GM21576 (cell line): ENCODE results near the gene NACC1.

Experiments
- ATAC-seq: cut with Tn5 transposase; IDR thresholded peaks from one replicate; pipeline ENCODE4 v1.9.1; 2021; ENCODE audit warnings: mild to moderate bottlenecking, moderate library complexity; ENCODE audit not compliant: unreplicated experiment

NACC1 gene

DNA sequence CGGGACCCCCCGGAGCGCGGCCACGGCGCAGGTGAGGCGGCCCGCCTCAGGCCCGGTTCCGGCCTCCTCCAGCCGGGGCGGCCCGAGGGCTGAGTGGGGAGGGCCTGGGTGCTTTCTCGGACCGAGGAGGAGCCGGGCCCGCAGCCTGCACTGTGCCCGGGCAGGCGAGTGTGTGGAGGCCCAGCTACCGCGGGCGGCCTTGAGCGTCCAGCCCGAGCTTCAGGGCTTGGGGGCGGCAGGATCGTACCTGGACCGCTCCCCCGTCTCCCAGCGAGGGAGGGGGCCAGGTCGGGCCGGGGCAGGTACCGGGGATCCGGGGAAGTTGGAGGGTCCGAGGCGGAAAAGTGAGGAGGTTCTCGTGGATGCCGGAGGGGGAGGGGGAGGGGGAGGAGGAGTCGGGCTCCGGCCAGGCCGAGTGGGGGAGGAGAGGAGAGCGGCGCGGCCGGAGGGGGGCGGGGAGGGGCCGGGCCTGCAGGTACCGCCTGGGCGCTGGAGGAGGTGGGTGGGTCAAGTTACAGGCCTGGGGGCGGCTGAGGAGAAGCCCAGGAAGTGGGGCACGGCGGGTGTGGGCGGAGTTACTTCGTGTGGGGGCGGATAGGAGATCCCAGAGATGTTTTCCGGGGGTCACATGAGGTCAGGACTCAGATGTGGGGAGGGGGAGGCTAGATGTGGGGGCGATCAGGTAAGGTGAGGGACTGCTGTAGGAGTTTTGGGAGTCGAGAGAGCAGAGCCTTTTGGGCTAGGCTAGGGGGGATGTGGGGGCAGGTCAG lies 545 bp downstream of the NACC1 start:
- ATAC-seq = no peak

GRCh38 chr19:13119627-13120026 lies 1.6 kb downstream of the NACC1 start:
- ATAC-seq = no peak

GRCh38 chr19:13120031-13120430 lies 2.0 kb downstream of the NACC1 start:
- ATAC-seq = no peak

GRCh38 chr19:13120817-13121216 lies 2.8 kb downstream of the NACC1 start:
- no peak for ATAC-seq

GRCh38 chr19:13121551-13122274 lies 3.6 kb downstream of the NACC1 start:
- no peak for ATAC-seq

GRCh38 chr19:13122275-13122878 lies 4.3 kb downstream of the NACC1 start:
- no peak for ATAC-seq

GRCh38 chr19:13122980-13123957 lies 5.2 kb downstream of the NACC1 start:
- ATAC-seq = no peak

GRCh38 chr19:13127051-13127450 lies 9.0 kb downstream of the NACC1 start:
- no peak for ATAC-seq

GRCh38 chr19:13127811-13128575 lies 9.9 kb downstream of the NACC1 start:
- no peak for ATAC-seq

GRCh38 chr19:13128583-13128982 lies 10.5 kb downstream of the NACC1 start:
- no peak for ATAC-seq

DNA sequence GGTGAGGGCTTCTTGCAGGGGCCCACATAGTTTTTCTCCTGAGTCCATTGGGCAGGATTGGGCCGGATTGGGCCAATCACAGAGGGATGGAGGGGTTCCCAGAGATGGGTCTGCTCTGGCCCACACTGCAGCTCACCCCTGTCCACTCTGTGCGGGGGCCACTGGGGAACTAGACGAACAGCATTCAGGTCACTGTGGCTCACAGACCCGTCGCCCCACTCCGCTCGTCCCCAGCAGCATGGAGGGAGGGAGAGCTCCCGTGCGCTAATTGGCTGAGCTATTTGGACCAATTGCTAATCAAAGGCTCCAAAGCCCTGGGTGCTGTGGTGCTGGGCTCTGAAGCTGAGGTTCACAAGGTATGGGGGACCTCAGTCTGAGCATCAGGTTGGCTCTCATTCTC lies 11.3 kb downstream of the NACC1 start:
- no peak for ATAC-seq

- no peak for ATAC-seq
Measured at GRCh38 chr19:13130886-13131490, 12.9 kb downstream of the NACC1 start.

- ATAC-seq = no peak
Measured at GRCh38 chr19:13132471-13133180, 14.6 kb downstream of the NACC1 start.

DNA sequence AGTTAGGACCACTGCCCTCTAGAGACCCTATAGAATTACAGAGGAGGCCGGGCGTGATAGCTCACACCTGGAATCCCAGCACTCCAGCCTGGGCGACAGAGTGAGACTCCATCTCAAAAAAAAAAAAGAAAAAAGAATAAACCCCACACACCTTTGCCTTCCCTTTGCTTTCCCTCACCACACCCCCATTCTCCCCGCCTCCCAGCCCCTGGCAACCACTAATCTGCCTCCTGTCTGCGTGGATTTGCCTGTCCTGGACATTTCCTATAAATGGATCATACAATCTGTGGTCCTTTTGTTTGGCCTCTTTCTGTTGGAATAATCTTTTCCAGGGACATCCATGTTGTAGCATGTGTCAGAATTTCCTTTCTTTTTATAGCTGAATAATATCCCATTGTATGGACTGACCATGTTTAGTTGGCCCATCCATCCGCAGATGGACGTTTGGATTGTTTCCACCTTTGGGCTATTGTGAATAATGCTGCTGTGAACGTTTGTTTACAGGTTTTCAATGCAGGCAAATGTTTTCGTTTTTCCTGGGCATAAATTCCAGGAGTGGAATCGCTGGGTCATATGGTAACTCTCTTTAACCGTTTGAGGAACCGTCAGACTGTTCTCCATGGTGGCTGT lies 15.3 kb downstream of the NACC1 start:
- no peak for ATAC-seq

DNA sequence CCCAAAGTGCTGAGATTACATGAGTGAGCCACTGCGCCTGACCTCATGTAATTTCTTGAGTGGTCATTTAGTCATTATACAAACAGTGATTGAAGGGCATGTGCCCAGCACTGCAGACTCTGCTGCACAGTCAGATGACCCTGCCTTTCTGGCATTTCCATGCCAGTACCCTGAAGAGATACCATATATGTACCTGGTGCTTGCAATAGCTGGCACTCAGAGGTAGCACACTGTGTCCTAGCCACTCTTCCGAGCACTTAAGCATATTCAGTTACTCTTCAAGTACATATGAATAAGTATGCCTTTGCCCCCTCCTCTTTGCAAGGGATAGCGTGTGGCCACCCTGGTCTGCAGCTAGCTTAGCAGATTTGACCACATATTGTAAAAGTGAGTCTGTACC lies 16.6 kb downstream of the NACC1 start:
- ATAC-seq = no peak

DNA sequence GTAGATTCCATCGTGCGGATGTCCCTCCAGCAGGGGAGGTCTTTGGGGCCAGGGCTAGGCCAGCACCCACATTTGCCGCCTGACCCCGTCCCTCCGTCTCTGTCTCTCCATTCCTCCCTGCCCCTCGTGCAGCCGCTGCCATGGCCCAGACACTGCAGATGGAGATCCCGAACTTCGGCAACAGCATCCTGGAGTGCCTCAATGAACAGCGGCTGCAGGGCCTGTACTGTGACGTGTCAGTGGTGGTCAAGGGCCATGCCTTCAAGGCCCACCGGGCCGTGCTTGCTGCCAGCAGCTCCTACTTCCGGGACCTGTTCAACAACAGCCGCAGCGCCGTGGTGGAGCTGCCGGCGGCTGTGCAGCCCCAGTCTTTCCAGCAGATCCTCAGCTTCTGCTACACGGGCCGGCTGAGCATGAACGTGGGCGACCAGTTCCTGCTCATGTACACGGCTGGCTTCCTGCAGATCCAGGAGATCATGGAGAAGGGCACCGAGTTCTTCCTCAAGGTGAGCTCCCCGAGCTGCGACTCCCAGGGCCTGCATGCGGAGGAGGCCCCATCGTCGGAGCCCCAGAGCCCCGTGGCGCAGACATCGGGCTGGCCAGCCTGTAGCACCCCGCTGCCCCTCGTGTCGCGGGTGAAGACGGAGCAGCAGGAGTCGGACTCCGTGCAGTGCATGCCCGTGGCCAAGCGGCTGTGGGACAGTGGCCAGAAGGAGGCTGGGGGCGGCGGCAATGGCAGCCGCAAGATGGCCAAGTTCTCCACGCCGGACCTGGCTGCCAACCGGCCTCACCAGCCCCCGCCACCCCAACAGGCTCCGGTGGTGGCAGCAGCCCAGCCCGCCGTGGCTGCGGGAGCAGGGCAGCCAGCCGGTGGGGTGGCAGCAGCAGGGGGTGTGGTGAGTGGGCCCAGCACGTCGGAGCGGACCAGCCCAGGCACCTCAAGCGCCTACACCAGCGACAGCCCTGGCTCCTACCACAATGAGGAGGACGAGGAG lies 17.3 kb downstream of the NACC1 start:
- ATAC-seq = no peak

- ATAC-seq = no peak
Measured at GRCh38 chr19:13137290-13137794, 19.3 kb downstream of the NACC1 start.
